ENCODE measurements around the gene CCK.

DNA sequence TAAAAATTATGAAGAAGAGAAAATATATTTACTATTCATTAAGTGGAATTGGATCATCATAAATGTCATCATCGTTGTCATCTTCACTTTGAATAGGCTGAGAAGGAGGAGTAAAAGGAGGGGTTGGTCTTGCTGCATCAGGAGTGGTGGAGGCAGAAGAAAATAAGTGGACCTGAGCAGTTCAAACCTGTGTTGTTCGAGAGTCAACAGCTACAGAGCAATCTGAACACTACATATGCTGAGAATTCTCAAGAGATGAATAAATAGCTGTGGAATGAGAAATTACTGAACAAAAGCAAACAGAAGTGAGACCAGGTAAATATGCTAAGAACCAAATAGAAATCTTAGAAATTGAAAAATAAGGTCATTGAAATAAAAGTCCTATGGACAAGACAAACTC, 32.3 kb upstream of the CCK start:
- TF ChIP-seq EZH2 (IDR thresholded peaks at IDR 0.05; ENCODE audit: borderline replicate concordance, low read length), result no peak
- TF ChIP-seq, protein P1, sequence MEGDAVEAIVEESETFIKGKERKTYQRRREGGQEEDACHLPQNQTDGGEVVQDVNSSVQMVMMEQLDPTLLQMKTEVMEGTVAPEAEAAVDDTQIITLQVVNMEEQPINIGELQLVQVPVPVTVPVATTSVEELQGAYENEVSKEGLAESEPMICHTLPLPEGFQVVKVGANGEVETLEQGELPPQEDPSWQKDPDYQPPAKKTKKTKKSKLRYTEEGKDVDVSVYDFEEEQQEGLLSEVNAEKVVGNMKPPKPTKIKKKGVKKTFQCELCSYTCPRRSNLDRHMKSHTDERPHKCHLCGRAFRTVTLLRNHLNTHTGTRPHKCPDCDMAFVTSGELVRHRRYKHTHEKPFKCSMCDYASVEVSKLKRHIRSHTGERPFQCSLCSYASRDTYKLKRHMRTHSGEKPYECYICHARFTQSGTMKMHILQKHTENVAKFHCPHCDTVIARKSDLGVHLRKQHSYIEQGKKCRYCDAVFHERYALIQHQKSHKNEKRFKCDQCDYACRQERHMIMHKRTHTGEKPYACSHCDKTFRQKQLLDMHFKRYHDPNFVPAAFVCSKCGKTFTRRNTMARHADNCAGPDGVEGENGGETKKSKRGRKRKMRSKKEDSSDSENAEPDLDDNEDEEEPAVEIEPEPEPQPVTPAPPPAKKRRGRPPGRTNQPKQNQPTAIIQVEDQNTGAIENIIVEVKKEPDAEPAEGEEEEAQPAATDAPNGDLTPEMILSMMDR (conservative IDR thresholded peaks at IDR 0.05 in 1 of 2, IDR thresholded peaks at IDR 0.05 in 1 of 2; ENCODE audit: extremely low read depth in 1 of 2, insufficient read depth in 1 of 2, low read depth in 1 of 2, low read length in 2 of 2), result no peak
